HG03175 (cell line): ENCODE measurements around the gene IQSEC1.

ENCODE experiments used
- ATAC-seq: cut with Tn5 transposase; IDR thresholded peaks from one replicate; pipeline ENCODE4 v1.9.1; 2021; ENCODE audit warnings: mild to moderate bottlenecking, moderate library complexity; ENCODE audit not compliant: unreplicated experiment

The IQSEC1 gene

GRCh38 chr3:13107661-13108060 is 34.4 kb upstream of the IQSEC1 start:
- no peak for ATAC-seq

GRCh38 chr3:13106308-13107001 is 33.2 kb upstream of the IQSEC1 start:
- no peak for ATAC-seq

- ATAC-seq = no peak
Measured at GRCh38 chr3:13105896-13106250, 32.6 kb upstream of the IQSEC1 start.

GRCh38 chr3:13105181-13105895 is 32.1 kb upstream of the IQSEC1 start:
- no peak for ATAC-seq

GRCh38 chr3:13104511-13104910 is 31.3 kb upstream of the IQSEC1 start:
- ATAC-seq = no peak

GRCh38 chr3:13103416-13104058 is 30.3 kb upstream of the IQSEC1 start:
- ATAC-seq = no peak

- no peak for ATAC-seq
Measured at GRCh38 chr3:13102386-13103345, 29.4 kb upstream of the IQSEC1 start.

GRCh38 chr3:13099707-13100106 is 26.5 kb upstream of the IQSEC1 start:
- no peak for ATAC-seq

GRCh38 chr3:13098192-13098988 is 25.2 kb upstream of the IQSEC1 start:
- no peak for ATAC-seq

- ATAC-seq = no peak
Measured at GRCh38 chr3:13096356-13096755, 23.1 kb upstream of the IQSEC1 start.

- no peak for ATAC-seq
Measured at GRCh38 chr3:13095408-13095937, 22.2 kb upstream of the IQSEC1 start.

- ATAC-seq = no peak
Measured at GRCh38 chr3:13093687-13094086, 20.5 kb upstream of the IQSEC1 start.

GRCh38 chr3:13092621-13093617 is 19.7 kb upstream of the IQSEC1 start:
- ATAC-seq = no peak

GRCh38 chr3:13091898-13092611 is 18.8 kb upstream of the IQSEC1 start:
- peak; percentile 67 for ATAC-seq

GRCh38 chr3:13088028-13089006 is 15.1 kb upstream of the IQSEC1 start:
- ATAC-seq = no peak

GRCh38 chr3:13087320-13087990 is 14.2 kb upstream of the IQSEC1 start:
- no peak for ATAC-seq
